HG03095 (cell line): Measurements from ENCODE around the gene UBE2L6.
A peak's percentile ranks its signal among the peaks of the same experiment; 100 is the strongest.

Experiments used
- ATAC-seq: cut with Tn5 transposase; IDR thresholded peaks from one replicate; pipeline ENCODE4 v1.9.1; 2021; ENCODE audit warnings: moderate library complexity; ENCODE audit not compliant: unreplicated experiment

UBE2L6 gene

DNA sequence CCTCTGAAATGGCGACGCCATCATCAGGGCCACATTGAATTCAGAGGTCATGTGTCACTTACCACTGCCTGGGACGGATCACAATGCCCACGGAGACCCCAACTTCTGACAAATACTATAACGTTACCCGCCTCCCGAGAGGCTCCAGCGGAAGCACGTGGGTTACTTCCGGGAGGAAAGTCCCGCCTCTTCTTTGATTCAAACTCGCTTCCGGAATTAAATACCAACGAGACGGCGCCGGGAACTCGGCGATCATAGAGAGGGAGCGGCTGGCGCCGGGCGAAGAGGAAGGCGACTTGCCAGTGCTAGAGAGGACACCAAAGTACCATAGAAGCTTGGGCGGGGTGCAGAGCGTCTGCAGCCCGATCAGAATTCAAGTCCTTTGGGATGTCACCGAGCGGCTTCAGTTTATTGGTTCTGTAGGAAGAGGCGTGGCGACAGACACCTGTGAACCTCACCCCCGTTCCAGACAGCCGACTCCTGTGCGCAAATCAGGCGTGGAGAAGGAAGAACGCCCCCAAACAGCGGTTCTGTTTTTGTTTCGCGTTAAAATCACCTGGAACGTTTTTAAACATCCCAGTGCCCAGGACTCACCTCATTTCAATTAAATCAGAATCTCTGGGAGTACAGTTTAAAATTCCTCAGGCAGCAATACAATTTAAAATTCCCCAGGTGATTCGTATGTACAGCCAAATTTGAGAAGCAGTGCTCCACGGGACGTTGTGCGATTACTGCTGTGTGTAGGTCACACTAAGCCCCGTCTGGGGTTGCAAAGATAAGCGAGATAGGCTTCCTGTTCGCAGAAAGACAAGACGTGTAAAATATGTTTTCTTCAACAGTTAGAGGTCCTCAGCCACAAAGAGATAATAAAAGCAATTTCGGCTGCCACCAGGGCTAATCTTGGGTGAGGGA is 36.6 kb downstream of the UBE2L6 start, which contains the start of gene TIMM10:
Gene TIMM10, minus strand, starts transcription at position 159 of the 912 bp plus-strand sequence. CDS start 565 bp downstream, outside the sequence.
- ATAC-seq: peak; percentile 96

DNA sequence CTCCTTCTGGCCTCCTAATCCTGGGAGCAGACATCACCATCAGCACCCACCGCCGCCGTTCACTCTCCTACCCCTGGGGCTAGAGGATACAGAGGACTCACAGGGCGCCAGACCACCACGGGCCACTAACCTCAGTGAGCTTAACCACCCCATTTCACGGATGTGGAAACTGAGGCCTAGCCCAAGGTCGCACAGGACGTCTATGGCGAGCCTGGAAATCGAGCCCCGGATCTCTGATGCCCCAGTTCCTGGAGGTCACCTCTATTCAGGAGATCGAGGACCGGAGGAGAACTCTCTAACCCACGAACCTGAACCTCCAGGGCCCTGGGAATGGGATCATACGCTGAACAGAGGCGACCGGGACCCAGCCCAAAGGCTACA is 37.3 kb downstream of the UBE2L6 start:
- ATAC-seq: no peak

DNA sequence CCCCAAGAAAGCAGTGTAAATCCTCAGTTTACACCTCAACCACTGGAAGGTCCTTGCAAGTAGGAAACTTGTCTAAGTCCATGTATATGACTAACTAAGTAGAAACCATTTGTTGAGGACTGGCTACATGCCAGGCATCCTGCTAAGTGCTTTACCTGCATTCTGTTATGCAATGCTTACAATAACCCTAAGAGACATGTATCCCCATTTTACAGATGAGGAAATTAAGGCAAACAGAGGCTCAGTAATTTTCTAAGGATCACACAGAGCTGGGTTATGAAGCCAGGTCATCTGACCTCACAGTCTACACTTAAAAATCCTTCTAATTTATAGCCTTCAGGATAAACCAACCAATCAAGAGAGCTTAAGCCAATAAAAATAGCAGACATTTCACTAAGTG is 38.5 kb downstream of the UBE2L6 start:
- ATAC-seq: no peak

GRCh38 chr11:57527056-57527631 is 40.3 kb downstream of the UBE2L6 start:
- no peak for ATAC-seq

DNA sequence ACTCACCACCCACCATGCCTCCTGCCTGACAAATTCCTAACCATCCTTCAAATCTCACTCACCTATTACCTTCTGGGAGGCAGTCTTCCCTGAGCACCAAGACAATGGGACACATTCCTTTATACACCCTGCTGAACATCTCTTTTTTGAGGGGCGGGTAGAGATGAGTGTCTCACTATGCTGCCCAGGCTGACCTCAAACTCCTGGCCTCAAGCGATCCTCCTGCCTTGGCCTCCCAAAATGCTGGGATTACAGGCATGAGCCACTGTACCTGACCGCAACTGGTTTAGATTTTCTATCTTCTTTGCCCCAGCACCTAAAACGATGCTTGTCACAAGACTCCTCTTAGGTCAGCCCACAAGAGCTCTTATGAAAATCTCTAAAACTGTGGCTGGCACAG is 44.1 kb downstream of the UBE2L6 start:
- ATAC-seq: no peak

- ATAC-seq: no peak
Observed at GRCh38 chr11:57521116-57521515, 46.4 kb downstream of the UBE2L6 start.

GRCh38 chr11:57516061-57516443 is 51.4 kb downstream of the UBE2L6 start:
- ATAC-seq: no peak

- ATAC-seq: peak; percentile 43
Observed at GRCh38 chr11:57515332-57516060, 52.0 kb downstream of the UBE2L6 start, which contains the start of gene SLC43A1. TSS of gene SLC43A1 (minus strand) at chr11:57515702. CDS start at chr11:57514111, 1,591 bp downstream.

- peak; percentile 43 for ATAC-seq
Observed at GRCh38 chr11:57514538-57515331, 52.7 kb downstream of the UBE2L6 start.

GRCh38 chr11:57513911-57514537 is 53.4 kb downstream of the UBE2L6 start:
- peak; percentile 30 for ATAC-seq

DNA sequence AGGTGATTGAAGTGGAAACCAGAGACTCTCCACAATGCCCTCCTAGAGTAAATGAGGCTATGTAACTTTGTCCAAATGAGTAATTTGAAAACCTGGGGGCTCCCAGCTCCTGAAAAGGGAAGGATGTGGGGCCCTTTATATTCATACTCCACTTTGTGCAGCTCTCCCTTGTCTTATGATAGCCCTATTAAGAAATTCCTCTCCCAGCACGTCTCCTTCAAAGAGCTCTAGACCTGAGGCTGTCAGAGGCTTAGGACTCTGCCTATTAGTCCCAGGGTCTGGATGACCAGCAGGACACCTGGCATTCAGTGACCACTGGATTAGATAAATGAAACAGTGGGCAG is 54.0 kb downstream of the UBE2L6 start:
- ATAC-seq: no peak

GRCh38 chr11:57512646-57513451 is 54.6 kb downstream of the UBE2L6 start:
- no peak for ATAC-seq

DNA sequence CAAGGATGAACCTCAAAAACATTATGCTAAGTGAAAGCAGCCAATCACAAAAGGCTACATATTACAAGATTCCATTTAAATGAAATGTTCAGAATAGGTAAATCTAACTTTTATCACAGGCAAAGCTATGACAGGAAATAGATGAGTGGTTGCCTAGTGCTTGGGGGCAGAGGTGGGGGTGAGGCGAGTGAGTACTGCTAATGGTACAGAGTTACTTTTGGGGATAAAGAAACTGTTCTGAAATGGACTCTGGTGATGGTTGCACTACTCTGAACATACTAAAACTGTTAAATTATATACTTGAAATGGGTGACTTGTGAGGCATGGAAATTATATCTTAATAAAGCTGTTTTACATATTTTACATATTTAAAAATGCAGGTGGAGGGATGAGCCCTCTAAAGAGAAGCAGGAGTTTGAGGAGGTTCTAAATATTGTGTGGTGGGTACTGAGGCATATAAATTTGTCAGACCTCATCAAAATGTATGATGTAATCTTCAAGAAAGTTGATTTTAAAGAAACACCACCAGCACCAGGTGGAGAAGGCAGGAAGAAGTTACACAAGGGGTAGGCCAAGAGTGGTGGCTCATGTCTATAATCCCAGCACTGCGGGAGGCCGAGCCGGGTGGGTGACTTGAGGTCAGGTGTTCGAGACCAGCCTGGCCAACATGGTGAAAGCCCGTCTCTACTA is 55.6 kb downstream of the UBE2L6 start:
- ATAC-seq: no peak

DNA sequence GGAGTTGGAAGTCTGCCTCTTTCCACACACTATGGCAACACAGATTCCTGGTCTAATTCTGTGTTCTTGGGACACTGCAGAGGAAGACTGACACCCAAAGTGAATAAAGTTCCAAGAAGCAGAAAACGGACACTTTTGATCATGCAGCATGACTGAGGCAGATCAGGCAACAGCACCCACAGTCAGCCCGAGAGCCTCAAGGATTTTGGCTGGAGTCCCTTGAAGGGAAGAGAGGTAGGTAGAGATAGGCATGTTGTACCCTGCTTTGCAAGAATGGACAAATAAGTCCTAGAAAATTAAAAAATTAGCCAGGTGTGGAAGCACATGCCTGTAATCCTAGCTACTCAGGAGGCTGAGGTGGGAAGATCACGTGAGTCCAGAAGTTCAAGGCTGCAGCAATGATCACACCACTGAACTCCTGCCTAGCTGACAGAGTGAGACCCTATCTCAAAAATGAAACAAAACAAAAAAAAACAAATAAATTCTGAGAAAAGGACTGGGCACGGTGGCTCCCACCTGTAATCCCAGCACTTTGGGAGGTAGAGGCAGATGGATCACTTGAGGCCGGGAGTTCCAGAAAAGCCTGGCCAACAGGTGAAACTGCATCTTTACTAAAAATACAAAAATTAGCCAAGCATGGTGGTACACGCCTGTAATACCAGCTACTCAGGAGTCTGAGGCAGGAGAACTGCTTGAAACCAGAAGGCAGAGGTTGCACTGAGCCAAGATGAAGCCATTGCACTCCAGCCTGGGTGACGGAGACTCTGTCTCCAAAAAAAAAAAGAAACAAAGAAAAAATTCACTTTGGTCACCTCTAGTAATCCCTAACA is 58.9 kb downstream of the UBE2L6 start:
- ATAC-seq: no peak

DNA sequence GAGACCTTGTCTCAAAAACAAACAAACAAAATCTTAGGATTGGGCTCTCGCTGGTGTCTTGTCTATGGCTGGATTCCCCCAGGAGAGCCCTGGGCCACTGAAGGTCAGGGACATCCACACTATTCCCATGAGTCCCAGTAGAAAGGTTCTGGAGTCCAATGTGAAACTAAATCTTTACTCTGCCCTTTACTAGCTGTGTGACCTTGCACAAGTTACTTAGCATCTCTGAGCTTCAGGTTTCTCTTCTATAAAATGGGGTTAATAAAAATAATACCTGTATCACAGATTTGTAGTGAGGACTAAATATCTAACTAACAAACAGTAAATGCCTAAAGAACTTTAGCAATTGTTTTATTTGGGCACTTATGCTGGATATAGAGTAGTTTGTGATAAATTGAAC is 61.0 kb downstream of the UBE2L6 start:
- no peak for ATAC-seq

GRCh38 chr11:57504511-57504910 is 63.0 kb downstream of the UBE2L6 start:
- no peak for ATAC-seq

DNA sequence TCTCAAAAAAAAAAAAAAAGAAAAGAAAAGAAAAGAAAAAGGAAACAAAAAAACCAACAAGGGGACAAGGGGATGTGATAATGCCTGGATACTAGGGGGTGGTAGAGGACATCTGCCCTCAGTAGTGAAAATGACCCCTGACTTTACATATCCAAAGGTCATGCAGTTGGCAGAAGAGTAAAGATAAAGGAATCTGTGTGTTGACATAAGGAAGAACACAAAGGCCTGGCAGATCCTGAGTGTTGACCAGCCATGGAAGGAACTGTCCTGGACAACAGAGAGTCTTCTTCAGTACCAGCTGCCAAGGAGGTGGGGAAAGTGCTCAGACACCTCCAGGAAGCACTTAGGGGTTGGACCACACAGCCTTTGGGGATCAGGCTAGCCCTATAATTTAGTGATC is 64.6 kb downstream of the UBE2L6 start:
- no peak for ATAC-seq

DNA sequence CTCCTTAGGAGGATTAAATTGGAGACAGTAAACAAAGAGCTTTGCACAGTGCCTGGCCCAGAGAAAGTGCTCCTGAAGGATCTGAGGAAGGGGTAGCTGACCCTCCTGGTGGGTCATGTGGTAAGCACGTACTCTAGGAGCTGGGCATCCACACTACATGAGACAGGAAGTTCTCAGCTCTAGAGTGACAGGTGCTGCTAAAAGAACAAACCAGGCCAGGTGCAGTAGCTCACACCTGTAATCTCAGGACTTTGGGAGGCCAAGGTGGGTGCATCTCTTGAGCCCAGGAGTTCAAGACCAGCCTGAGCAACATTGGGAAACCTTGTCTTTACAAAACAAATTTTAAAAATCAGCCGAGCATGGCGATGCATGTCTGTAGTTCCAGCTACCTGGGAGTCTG is 65.1 kb downstream of the UBE2L6 start:
- ATAC-seq: no peak
